Body of pancreas (tissue), 4 donors: ENCODE measurements around the gene LIN52. TPM values are rescaled to one million over a fixed set of nuclear protein-coding genes. Genes with fewer than 3 reads are reported as not detected.

Experiments used
- ATAC-seq: fragments of 150-250 bp; one replicate; pipeline ENCODE4 v1.9.1; 2016
- DNase-seq, 4 donors: peaks; one replicate each; pipeline ENCODE4 v3.0.0-alpha.2; 2019
- H3K27ac ChIP-seq, 4 donors: fragments of 200-600 bp; sonication (generic); 1 replicate in 3 of 4; 2 replicates in 1 of 4; pipeline versions ENCODE4 v1.5.1 to v1.6.1; 2016 to 2019; ENCODE audit warnings: mild to moderate bottlenecking in 1 of 4, mixed read lengths in 1 of 4, moderate library complexity in 1 of 4
- H3K27me3 ChIP-seq, 2 donors: fragments of 200-600 bp; sonication (generic); one replicate each; pipeline ENCODE4 v1.6.0; 2016; ENCODE audit warnings: mild to moderate bottlenecking in 1 of 2
- H3K36me3 ChIP-seq, 2 donors: fragments of 200-600 bp; sonication (generic); replicated peaks in 1 of 2; 2 replicates each; pipeline ENCODE4 v1.5.1; 2016; ENCODE audit warnings: low read depth in 2 of 2; ENCODE audit not compliant: insufficient read depth in 1 of 2
- H3K4me1 ChIP-seq: fragments of 200-600 bp; sonication (generic); one replicate; pipeline ENCODE4 v1.6.0; 2016
- H3K4me3 ChIP-seq, 2 donors: fragments of 200-600 bp; sonication (generic); 1 replicate in 1 of 2; 2 replicates in 1 of 2; pipeline ENCODE4 v1.5.1; 2016 to 2019
- H3K9me3 ChIP-seq, 3 donors: fragments of 200-600 bp; sonication (generic); 1 replicate in 2 of 3; 2 replicates in 1 of 3; pipeline ENCODE4 v1.5.1; 2016
- CTCF ChIP-seq, 7 experiments: fragments of 450-650 bp in 4 of 7; fragments of 200-600 bp in 3 of 7; sonication (generic) in 3 of 7; IDR thresholded peaks; one replicate each; pipeline ENCODE4 v1.5.1; 2016 to 2019; ENCODE audit warnings: antibody characterized with exemption in 7 of 7
- POLR2A ChIP-seq, 3 donors: fragments of 450-650 bp; IDR thresholded peaks; one replicate each; pipeline ENCODE4 v1.6.1; 2016; ENCODE audit warnings: antibody characterized with exemption in 3 of 3, mild to moderate bottlenecking in 2 of 3
- WGBS, 2 donors: methylation state at CpG; one replicate each; pipeline ENCODE4 v1.1.5; 2017; 5-methylcytosine and 5-hydroxymethylcytosine counted together
- intact Hi-C: fragments of 100-400 bp; cut with DNase I; formaldehyde crosslinking; loops from one replicate; pipeline ENCODE4 v1.15.1; 2023
- total RNA-seq, 2 donors: library from RNA; depleted of rRNA; stranded (reverse); fragments of >200 nt; gene quantifications; one replicate each; pipeline ENCODE4 v1.1.0, GENCODE V29; 2016

Gene LIN52
- total RNA-seq, 2 donors from 2014 or later: 3.9 to 4.6 TPM

GRCh38 chr14:74148705-74149104, 63.9 kb downstream of the LIN52 start:
- no peak overlapping the region for H3K27ac ChIP-seq
- ATAC-seq (no peak), DNase-seq (no peak)
- no peaks in the 10 kb centered on the region for H3K36me3 ChIP-seq
- no peaks in the 10 kb centered on the region for H3K4me1 ChIP-seq
- no peaks in the 10 kb centered on the region for H3K9me3 ChIP-seq
- intact Hi-C loops: no loop called here
- H3K27me3 ChIP-seq: no peaks in the 10 kb centered on the region
- WGBS, 2 donors: 95 to 100% methylated on average over 2 of the region's 2 CpGs
- no peak overlapping the region for H3K4me3 ChIP-seq
- TF ChIP-seq POLR2A (IDR thresholded peaks at IDR 0.05): no peak
- TF ChIP-seq CTCF (IDR thresholded peaks at IDR 0.05): no peak

GRCh38 chr14:74155287-74155686, 70.5 kb downstream of the LIN52 start:
- H3K4me3 ChIP-seq: no peak overlapping the region
- WGBS, 2 donors: 77 to 80% methylated on average over 6 of the region's 6 CpGs
- intact Hi-C loops: no loop called here
- H3K36me3 ChIP-seq: no peaks in the 10 kb centered on the region
- no peaks in the 10 kb centered on the region for H3K27me3 ChIP-seq
- DNase-seq: no peak
- H3K27ac ChIP-seq: no peak overlapping the region
- no peak for ATAC-seq
- H3K9me3 ChIP-seq: no peaks in the 10 kb centered on the region
- H3K4me1 ChIP-seq: no peaks in the 10 kb centered on the region
- TF ChIP-seq POLR2A (IDR thresholded peaks at IDR 0.05) (no peak), CTCF (IDR thresholded peaks at IDR 0.05) (no peak)

GRCh38 chr14:74155749-74156148, 71.0 kb downstream of the LIN52 start:
- Histone ChIP-seq H3K9me3 (no peaks in the 10 kb centered on the region), H3K27ac (no peak overlapping the region), H3K36me3 (no peaks in the 10 kb centered on the region), H3K27me3 (no peaks in the 10 kb centered on the region), H3K4me3 (no peak overlapping the region), H3K4me1 (no peaks in the 10 kb centered on the region)
- intact Hi-C loops: no loop called here
- ATAC-seq (no peak), DNase-seq (no peak)
- TF ChIP-seq CTCF (IDR thresholded peaks at IDR 0.05): no peak
- TF ChIP-seq POLR2A (IDR thresholded peaks at IDR 0.05): no peak
- WGBS, 2 donors: 29 to 40% methylated on average over 1 of the region's 1 CpG

- Histone ChIP-seq H3K4me3 (no peak overlapping the region), H3K36me3 (no peaks in the 10 kb centered on the region), H3K27ac (no peak overlapping the region), H3K9me3 (no peaks in the 10 kb centered on the region), H3K4me1 (no peaks in the 10 kb centered on the region), H3K27me3 (no peaks in the 10 kb centered on the region)
- WGBS, 2 donors: 91 to 94% methylated on average over 2 of the region's 2 CpGs
- DNase-seq: no peak
- ATAC-seq: no peak
- TF ChIP-seq POLR2A (IDR thresholded peaks at IDR 0.05): no peak
- no peak for TF ChIP-seq CTCF (IDR thresholded peaks at IDR 0.05)
- intact Hi-C loops: no loop called here
These were observed 76.0 kb downstream of the LIN52 start for GRCh38 chr14:74160763-74161162.

GRCh38 chr14:74161526-74162158, 76.9 kb downstream of the LIN52 start:
- no peak for DNase-seq
- WGBS, 2 donors: 84 to 88% methylated on average over 8 of the region's 8 CpGs
- no peak overlapping the region for H3K27ac ChIP-seq

More at GRCh38 chr14:74161526-74162158, 76.9 kb downstream of the LIN52 start:
- intact Hi-C loops: no loop called here
- H3K4me3 ChIP-seq: no peak overlapping the region
- no peaks in the 10 kb centered on the region for H3K27me3 ChIP-seq
- no peaks in the 10 kb centered on the region for H3K36me3 ChIP-seq
- no peak for TF ChIP-seq POLR2A (IDR thresholded peaks at IDR 0.05)
- no peak for TF ChIP-seq CTCF (IDR thresholded peaks at IDR 0.05)
- no peaks in the 10 kb centered on the region for H3K9me3 ChIP-seq
- H3K4me1 ChIP-seq: no peaks in the 10 kb centered on the region
- no peak for ATAC-seq
